SKM-1 (cell line): ENCODE results near the gene HOXB4.

ENCODE experiments used
- DNase-seq: peaks from one replicate; lab custom pipeline; 2025; ENCODE audit not compliant: unreplicated experiment; lab: John Stamatoyannopoulos, UW

Gene HOXB4

DNA sequence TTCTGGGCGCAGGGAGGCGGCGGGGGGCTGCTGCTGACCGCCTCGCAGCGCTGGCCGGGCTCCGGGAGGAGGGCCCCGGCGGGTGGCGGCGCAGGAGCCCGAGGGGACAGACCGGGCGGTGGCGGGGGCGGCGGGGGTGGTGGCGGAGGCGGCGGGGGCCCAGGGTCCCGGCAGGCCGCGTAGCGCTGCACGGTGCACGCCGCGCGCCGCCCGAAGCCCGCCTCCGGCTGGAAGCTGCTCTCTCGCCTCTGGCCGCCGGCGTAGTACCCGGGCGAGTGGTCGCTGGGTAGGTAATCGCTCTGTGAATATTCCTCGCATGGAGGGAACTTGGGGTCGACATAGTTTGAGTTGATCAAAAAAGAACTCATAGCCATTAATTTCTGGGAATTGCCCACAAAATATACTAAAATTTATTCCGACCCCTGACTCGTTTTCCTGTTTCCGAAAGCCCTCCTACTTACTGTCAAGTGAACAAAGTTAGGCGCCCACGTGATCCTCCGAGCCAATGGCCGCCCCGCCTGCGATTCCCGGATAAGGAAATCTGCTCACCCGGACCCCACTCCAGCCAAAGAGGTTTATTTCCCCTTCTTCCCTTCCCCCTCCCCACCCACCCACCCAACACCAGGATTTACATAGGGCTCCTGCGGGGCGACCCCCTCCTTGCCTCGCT lies at the start of gene HOXB4:
Gene HOXB4, minus strand, starts transcription at position 405 of the 670 bp plus-strand sequence. Its CDS starts 31 bp downstream, at position 374.
- DNase-seq: peak; percentile 77

DNA sequence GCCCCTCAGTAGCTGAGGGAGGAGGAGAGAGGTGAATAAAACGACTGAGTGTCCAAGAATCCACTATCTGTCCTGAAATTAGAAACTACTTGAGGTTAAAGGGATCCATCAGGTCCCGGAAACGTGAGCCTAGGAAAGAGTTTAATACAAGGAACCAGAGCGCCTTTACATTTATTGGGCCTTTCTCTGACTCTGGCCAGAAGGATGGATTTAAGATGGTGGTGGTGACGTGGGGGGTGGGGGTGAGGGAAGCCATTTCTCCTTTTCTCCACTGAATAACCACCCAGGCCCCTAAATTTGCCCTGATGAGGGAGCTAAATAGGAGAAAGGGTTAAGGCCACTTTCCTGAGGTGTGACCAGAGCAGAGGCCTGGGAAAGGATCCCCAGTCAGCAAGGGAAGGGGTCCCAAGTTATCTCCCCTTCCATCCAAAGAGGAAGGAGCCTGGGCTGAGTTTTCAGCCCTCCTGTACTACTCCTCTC lies 49.0 kb upstream of the HOXB4 start:
- no peak for DNase-seq

DNA sequence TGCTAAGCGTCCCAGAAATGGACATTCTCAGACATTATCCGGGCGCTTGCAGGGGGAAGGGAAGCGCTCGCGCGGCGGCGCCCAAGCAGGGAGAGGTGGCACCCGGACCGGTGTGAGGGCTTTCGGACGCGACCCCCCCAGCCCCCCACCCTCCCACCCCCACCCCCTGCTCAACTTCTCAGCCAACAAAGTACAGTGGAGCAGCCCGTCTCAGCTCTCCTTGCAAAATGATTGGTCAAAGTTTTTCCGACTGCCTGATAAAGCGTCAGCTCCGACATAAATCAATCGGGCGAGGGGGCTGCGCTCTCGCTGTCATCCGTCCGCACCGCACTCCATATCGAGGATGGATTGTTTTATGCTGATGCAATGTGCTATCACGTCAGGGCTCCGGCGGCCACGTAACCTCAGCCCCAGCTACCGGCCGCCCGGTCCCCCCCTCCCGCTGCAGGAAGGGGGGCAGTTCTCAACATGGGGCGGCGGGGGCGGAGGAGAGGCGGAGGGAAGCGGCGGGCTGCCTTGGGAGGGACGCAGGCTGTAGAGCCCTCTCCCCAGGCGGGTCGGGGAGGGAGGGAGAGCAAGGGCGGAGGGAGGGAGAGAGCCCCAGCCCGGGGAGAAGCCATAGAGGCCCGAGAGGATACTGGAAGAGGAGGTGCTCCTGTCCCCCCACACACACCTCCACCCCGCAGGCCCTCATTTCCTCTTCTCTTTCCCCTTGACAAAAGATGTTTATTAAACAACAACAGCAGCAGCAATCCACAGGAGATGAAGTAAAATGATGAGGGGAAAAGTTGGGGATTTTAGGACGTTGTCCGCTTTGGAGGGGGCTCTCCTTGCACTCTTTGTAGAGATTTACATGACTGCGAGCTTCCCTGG lies 48.3 kb upstream of the HOXB4 start, which contains the start of gene HOXB9:
Gene HOXB9, minus strand, starts transcription at position 114 of the 873 bp plus-strand sequence. Its CDS starts 89 bp downstream, at position 25.
- DNase-seq: no peak

DNA sequence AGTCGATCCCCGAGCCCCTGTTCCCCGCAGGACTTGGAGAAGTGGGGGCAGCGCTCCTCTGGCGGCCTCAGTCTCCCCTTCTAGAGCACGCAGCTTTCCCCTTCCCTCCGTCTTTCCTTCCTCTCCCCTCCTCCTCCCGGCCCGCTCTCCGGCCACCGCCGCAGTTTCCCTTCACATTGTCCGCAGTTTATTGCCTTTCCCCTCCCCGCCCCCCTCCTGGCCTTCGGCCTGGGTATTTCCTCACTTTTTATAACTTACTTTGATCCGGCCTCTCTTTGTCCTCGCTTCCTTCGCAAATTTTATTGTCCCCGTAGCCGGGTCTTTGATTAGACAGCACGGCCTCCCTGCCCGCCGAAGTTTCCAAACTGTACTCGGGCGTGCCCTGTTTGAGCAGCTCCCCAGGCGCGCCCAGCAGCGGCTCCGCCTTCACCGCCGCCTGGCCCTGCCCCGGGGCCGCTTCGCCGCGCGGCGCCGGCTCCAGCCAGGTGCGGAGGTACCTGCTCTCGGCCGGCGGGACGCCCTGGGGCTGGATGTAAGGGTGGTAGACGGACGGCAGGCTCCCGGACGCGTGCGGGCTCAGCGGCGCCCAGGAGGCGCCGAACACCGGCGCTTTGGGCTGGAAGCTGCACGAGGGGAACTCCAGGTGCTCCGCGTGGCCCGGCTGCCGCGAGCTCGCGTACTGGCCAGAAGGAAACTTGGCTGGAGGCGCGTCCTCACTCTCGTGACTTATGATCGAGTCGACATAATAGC lies 47.5 kb upstream of the HOXB4 start:
- DNase-seq: no peak

DNA sequence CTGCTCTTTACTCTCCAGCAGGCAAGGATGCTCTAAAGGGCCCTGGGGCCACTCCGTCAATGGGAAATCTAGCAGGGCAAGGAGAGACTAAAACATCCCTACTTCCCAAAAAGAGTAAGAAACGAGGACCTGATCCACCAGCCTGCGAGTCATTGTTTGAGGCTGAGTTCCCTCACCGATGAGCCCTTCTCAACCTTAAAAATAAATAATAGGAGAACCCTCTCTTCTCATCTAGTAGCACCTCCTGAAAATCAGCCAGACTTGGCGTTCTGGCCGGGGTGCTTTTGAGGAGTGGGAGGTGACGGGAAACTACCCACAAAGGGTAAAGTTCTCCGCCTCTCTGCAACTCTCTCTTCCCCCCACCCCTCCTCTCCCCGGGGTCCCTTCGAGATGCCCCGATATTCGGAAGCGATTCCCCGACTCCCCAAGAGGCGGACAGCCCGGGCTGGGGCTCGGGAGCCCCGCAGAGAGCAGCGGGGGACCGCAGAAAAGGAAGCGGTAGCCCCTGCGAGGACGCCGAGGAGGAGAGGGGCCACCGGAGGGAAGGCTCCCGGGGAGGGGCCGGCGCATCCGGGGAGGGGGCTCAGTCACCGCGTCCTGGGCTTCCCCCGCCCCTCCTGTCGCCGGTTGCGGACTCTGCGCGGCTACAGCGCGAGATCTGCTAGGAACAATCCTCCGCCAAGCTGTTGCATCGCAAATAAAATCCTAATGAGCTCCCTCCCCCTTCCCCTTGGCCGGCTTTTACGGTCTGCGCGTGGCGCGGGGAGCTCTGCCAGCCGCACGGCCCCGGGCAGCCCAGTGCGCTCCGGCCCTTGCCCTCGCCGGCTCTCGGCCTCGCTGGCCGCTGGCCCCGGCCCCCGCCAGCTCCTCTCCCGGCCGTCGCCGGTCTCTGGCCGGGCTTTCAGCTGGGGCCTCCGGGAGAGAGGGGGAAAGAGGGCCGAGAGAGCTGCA lies 46.7 kb upstream of the HOXB4 start:
- DNase-seq: no peak

- DNase-seq: no peak
Observed at GRCh38 chr17:48624118-48624517, 46.0 kb upstream of the HOXB4 start.

GRCh38 chr17:48623583-48623982 lies 45.4 kb upstream of the HOXB4 start:
- no peak for DNase-seq

- DNase-seq: no peak
Observed at GRCh38 chr17:48622857-48623256, 44.7 kb upstream of the HOXB4 start.

- DNase-seq: no peak
Observed at GRCh38 chr17:48621410-48622392, 43.6 kb upstream of the HOXB4 start.

GRCh38 chr17:48620461-48621139 lies 42.5 kb upstream of the HOXB4 start:
- no peak for DNase-seq

GRCh38 chr17:48619826-48620449 lies 41.8 kb upstream of the HOXB4 start:
- no peak for DNase-seq

GRCh38 chr17:48618256-48618896 lies 40.2 kb upstream of the HOXB4 start:
- DNase-seq: peak; percentile 63

- DNase-seq: no peak
Observed at GRCh38 chr17:48617471-48618255, 39.5 kb upstream of the HOXB4 start.

DNA sequence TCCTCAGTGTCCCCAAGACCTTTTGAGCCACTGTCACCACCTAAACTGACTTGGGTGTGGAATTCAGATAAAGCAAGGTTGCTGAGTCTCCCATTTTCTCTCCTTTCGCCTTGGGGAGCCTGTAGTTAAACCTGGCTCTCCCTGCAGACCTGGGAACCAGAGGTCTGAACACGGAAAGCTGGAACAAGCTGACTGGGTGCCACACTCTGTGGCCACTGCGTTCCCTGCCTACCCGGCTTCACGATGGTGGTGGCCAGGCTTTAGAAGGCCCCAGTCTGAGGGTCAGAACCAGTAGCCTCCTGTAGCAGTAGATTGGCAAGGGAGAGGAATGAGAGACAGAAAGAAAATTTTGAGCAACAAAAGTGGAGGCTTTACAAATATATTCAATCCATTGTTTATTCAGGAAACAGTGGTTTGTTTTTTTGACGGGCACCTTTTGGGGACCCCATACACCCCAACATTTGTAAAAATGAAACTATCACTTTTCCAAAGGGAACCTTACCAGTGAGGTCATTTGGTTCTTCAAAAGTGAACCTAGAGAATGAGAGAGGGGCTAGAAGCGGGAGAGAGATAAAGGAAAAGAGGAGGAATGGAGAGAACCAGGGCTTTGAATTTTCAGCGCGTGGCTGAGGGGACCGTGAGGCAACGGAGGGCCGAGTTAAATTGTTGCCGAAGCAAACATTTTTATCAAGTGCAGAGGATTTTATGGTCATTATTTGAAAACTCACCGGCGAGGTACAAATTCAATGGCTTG lies 38.7 kb upstream of the HOXB4 start:
- DNase-seq: no peak

DNA sequence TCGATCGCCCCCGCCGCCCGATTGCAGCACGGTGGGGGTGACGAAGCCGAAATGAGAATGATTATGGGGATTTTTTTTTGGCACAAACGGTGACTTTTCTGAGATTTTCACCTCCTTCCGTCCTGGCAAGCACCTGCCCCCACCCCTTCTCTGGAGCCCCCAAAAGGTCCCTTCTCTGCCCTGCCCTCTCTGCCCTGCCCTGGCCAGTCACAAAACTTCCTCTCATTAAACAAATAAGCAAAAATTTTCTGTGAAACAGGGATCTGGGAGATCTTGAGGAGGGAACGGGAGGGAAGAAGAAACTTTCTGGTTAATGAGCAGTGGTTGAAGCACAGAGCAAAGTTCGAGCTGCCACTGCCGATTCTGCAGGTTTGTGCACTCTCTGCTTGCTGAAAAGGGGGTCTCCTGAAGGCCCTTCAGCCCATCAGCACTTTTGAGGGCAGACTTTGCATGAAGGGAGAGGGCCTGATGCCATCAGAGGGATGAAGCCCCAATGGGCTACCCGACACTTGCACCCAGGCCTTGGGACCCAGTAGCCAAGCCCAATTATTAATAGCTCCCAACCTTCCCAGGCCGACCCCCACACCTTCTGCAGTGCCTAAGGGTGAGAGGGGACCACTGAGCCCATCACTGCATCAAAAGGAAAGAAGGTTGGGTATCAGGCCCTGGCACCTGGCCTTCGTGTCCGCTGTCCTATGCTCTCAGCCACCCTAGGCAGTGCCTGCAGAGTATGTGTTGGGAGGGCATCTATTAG lies 38.0 kb upstream of the HOXB4 start:
- no peak for DNase-seq
